ENCODE measurements around the gene ESRRG. TPM values are rescaled to one million over a fixed set of nuclear protein-coding genes. Genes with fewer than 3 reads are reported as not detected.

ESRRG gene
- total and polyA plus RNA-seq, 4 donors, result 0.19 to 4.5 (median 1.3) TPM

DNA sequence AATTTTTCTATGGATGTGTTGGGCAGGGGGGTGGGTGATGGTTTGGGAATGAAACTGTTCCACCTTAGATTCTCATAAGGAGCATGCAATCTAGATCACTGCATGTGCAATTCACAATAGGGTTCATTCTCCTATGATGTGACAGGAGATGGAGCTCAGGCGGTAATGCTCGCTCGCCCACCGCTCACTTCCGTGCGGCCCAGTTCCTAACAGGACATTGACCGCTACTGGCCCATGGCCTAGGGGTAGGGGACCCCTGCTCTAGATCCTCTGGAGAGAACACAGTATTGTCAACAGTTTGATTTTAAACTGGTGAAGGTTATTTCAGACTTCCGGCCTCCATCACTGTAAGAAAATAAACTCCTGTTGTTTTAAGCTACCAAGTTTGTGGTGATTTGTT is 245.0 kb downstream of the ESRRG start:
- WGBS, 2 donors, result 96% methylated on average over 8 of the region's 8 CpGs
- Histone ChIP-seq H3K9me3 (ENCODE audit: control insufficient read depth in 4 of 4, insufficient read depth in 3 of 4, low read length in 3 of 4) (peaks cover 0 to 4% (median 0%) of the 10 kb centered on the region in 4 donors), H3K4me1 (ENCODE audit: control insufficient read depth in 5 of 5, insufficient read depth in 5 of 5, low read length in 5 of 5) (no peaks in the 10 kb centered on the region), H3K36me3 (ENCODE audit: control insufficient read depth in 4 of 4, insufficient read depth in 4 of 4, low read length in 4 of 4) (no peaks in the 10 kb centered on the region), H3K9ac (ENCODE audit: insufficient read depth in 1 of 2, low read length in 2 of 2) (no peak overlapping the region), H3K27me3 (ENCODE audit: control insufficient read depth in 3 of 3, insufficient read depth in 3 of 3, low read length in 2 of 3) (no peaks in the 10 kb centered on the region), H3K4me3 (no peak overlapping the region), H3K27ac (ENCODE audit: low read depth in 1 of 2, low read length in 1 of 2) (no peak overlapping the region)
- TF ChIP-seq, protein P1, sequence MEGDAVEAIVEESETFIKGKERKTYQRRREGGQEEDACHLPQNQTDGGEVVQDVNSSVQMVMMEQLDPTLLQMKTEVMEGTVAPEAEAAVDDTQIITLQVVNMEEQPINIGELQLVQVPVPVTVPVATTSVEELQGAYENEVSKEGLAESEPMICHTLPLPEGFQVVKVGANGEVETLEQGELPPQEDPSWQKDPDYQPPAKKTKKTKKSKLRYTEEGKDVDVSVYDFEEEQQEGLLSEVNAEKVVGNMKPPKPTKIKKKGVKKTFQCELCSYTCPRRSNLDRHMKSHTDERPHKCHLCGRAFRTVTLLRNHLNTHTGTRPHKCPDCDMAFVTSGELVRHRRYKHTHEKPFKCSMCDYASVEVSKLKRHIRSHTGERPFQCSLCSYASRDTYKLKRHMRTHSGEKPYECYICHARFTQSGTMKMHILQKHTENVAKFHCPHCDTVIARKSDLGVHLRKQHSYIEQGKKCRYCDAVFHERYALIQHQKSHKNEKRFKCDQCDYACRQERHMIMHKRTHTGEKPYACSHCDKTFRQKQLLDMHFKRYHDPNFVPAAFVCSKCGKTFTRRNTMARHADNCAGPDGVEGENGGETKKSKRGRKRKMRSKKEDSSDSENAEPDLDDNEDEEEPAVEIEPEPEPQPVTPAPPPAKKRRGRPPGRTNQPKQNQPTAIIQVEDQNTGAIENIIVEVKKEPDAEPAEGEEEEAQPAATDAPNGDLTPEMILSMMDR (IDR thresholded peaks at IDR 0.05; ENCODE audit: control extremely low read depth, extremely low read depth), result no peak
- ATAC-seq (ENCODE audit: insufficient read depth, low FRiP score) (no peak), DNase-seq (no peak)

DNA sequence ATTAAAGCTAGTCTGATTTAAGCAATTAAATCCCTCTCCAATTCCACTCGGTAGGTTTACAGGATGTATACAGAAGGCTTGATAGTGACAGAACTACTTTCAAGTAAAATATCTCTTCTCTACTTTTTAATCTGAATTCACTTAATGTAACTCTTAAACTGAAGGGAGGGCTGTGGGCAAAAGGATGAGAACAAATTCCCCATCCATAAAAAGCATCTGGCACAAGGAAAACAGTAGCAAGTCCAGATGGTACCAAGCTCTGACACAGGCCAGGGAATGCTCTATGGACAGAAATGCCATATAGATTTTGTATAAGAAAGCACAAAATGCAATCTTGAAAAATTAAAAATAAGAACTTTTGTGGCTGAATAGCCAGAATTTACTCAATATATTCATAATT is 246.9 kb downstream of the ESRRG start:
- DNase-seq, result no peak
- H3K27ac ChIP-seq (ENCODE audit: low read depth in 1 of 2, low read length in 1 of 2), result no peak overlapping the region
- H3K9me3 ChIP-seq (ENCODE audit: control insufficient read depth in 4 of 4, insufficient read depth in 3 of 4, low read length in 3 of 4), result peaks cover 0 to 2% (median 0%) of the 10 kb centered on the region in 4 donors
- no peak overlapping the region for H3K4me3 ChIP-seq
- no peak overlapping the region for H3K9ac ChIP-seq (ENCODE audit: insufficient read depth in 1 of 2, low read length in 2 of 2)
- TF ChIP-seq, protein P1 (IDR thresholded peaks at IDR 0.05; ENCODE audit: control extremely low read depth, extremely low read depth), result no peak
- H3K36me3 ChIP-seq (ENCODE audit: control insufficient read depth in 4 of 4, insufficient read depth in 4 of 4, low read length in 4 of 4), result no peaks in the 10 kb centered on the region
- WGBS, 2 donors, result 79 to 86% methylated on average over 1 of the region's 1 CpG
- no peak for ATAC-seq (ENCODE audit: insufficient read depth, low FRiP score)
- no peaks in the 10 kb centered on the region for H3K27me3 ChIP-seq (ENCODE audit: control insufficient read depth in 3 of 3, insufficient read depth in 3 of 3, low read length in 2 of 3)
- H3K4me1 ChIP-seq (ENCODE audit: control insufficient read depth in 5 of 5, insufficient read depth in 5 of 5, low read length in 5 of 5), result no peaks in the 10 kb centered on the region

DNA sequence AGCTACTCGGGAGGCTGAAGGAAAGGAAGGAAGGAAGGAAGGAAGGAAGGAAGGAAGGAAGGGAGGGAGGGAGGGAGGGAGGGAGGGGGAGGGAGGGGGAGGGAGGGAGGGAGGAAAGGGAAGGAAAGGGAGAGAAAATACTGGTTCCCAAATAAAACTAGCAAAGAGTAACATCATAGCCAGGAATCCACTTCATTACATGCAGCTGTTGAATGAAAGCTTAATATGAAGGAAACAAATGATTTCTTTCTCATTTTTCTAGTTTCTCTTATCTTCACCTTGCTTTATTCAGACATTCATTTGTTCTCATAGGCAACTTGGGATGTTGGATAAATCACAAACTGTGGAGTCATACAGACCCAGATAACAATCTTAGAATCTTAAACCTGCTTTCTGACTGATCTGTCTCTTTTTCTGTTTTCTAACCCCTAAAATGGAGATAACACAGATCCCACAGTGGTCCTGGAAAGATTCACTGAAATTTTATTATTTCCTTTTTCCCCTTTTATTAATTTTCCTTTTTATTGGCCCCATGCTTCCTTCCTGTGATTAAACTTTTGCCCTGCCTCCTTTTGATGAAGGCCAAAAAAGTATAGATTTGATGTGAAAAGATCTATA is 247.5 kb downstream of the ESRRG start:
- DNase-seq (no peak), ATAC-seq (ENCODE audit: insufficient read depth, low FRiP score) (no peak)
- no peaks in the 10 kb centered on the region for H3K36me3 ChIP-seq (ENCODE audit: control insufficient read depth in 4 of 4, insufficient read depth in 4 of 4, low read length in 4 of 4)
- no peaks in the 10 kb centered on the region for H3K27me3 ChIP-seq (ENCODE audit: control insufficient read depth in 3 of 3, insufficient read depth in 3 of 3, low read length in 2 of 3)
- 44% methylated on average over 1 of the region's 1 CpG; no CpG with 5 or more reads in 1 of the 2 donors for WGBS, 2 donors
- TF ChIP-seq, protein P1 (IDR thresholded peaks at IDR 0.05; ENCODE audit: control extremely low read depth, extremely low read depth), result no peak
- no peaks in the 10 kb centered on the region for H3K4me1 ChIP-seq (ENCODE audit: control insufficient read depth in 5 of 5, insufficient read depth in 5 of 5, low read length in 5 of 5)
- H3K27ac ChIP-seq (ENCODE audit: low read depth in 1 of 2, low read length in 1 of 2), result no peak overlapping the region
- H3K9me3 ChIP-seq (ENCODE audit: control insufficient read depth in 4 of 4, insufficient read depth in 3 of 4, low read length in 3 of 4), result no peaks in the 10 kb centered on the region
- no peak overlapping the region for H3K4me3 ChIP-seq
- no peak overlapping the region for H3K9ac ChIP-seq (ENCODE audit: insufficient read depth in 1 of 2, low read length in 2 of 2)

All from lung (tissue), 12 donors.